Measurements from ENCODE around the gene OTOG.

GRCh38 chr11:17633987-17634775 lies 87.1 kb downstream of the OTOG start:
- TF ChIP-seq SPI1 (IDR thresholded peaks at IDR 0.05; ENCODE audit: borderline replicate concordance, low read depth) (no peak), CTCF (IDR thresholded peaks at IDR 0.05; ENCODE audit: insufficient read depth, low read length) (no peak)

Measured in HL-60 (cell line).